HepG2 (cell line): ENCODE data around the gene PKP1. TPM values are rescaled to one million over a fixed set of nuclear protein-coding genes. Genes with fewer than 3 reads are reported as not detected.

Experiments used
- ATAC-seq: fragments of 200-7000 bp; cut with Tn5 transposase; 3 replicates; pipeline ENCODE4 v1.9.1; 2020; ENCODE audit warnings: mild to moderate bottlenecking, moderate library complexity
- BruUV-seq: library from RNA; stranded (reverse); fragments of 400-500 nt; replicated peaks from 2 replicates; lab custom pipeline; 2021; lab: Mats Ljungman, UMichigan
- CTCF ChIA-PET: fragments of 300-600 bp; formaldehyde crosslinking; extraction: SDS; loops from one replicate; lab custom pipeline; 2021; ENCODE audit warnings: low total read pairs, inconsistent platforms, low intra/inter-chr PET ratio; lab: Yijun Ruan, JAX
- POLR2A ChIA-PET: fragments of 350-600 bp; sonication (Branson Sonifier 250); formaldehyde crosslinking; loops from one replicate; lab custom pipeline; 2020; ENCODE audit warnings: antibody characterized with exemption, inconsistent platforms; lab: Yijun Ruan, JAX
- DNase-seq: peaks from one replicate; pipeline ENCODE4 v3.0.0-alpha.2; 2015; ENCODE audit warnings: low spot score
- FAIRE-seq: peaks from 3 replicates; lab custom pipeline; 2011; peaks lifted over from hg19 to GRCh38; lab: Jason Lieb, UNC
- H2AFZ ChIP-seq: one replicate; pipeline ENCODE4 v1.6.1; 2011; ENCODE audit warnings: low read length, inconsistent platforms
- H3K27ac ChIP-seq: fragments of 300-600 bp; 3 replicates; pipeline ENCODE4 v1.8.0; 2011; ENCODE audit warnings: mixed run types, mild to moderate bottlenecking, mixed read lengths, low read length, inconsistent platforms; ENCODE audit not compliant: insufficient read depth; ENCODE audit errors: extremely low read length
- H3K27me3 ChIP-seq, 2 experiments: fragments of 200-600 bp in 1 of 2; 2 replicates in 1 of 2; 3 replicates in 1 of 2; pipeline versions ENCODE4 v1.6.0 to v1.8.0; 2011; ENCODE audit warnings: low read length in 2 of 2, mild to moderate bottlenecking in 2 of 2, moderate library complexity in 2 of 2, inconsistent platforms in 1 of 2; ENCODE audit not compliant: insufficient read depth in 2 of 2, control insufficient read depth in 1 of 2
- H3K36me3 ChIP-seq, 2 experiments: fragments of 200-600 bp in 1 of 2; replicated peaks in 1 of 2; 2 replicates in 1 of 2; 3 replicates in 1 of 2; pipeline versions ENCODE4 v1.5.1 to v1.8.0; 2011; ENCODE audit warnings: low read length in 2 of 2, inconsistent platforms in 1 of 2; ENCODE audit not compliant: insufficient read depth in 2 of 2, control insufficient read depth in 1 of 2
- H3K4me1 ChIP-seq: 2 replicates; pipeline ENCODE4 v1.5.1; 2012; ENCODE audit warnings: low read length, inconsistent platforms; ENCODE audit not compliant: insufficient read depth
- H3K4me2 ChIP-seq: 2 replicates; pipeline ENCODE4 v1.6.0; 2011; ENCODE audit warnings: low read depth, low read length, inconsistent platforms
- H3K4me3 ChIP-seq, 3 experiments: fragments of 200-600 bp in 1 of 3; sonication (generic), shearing (Covaris generic) in 1 of 3; replicated peaks in 1 of 3; 2 replicates each; pipeline ENCODE4 v1.5.1; 2011 to 2016; ENCODE audit warnings: low read length in 3 of 3, inconsistent platforms in 2 of 3, low read depth in 2 of 3, mild to moderate bottlenecking in 2 of 3, control low read depth in 1 of 3, mixed read lengths in 1 of 3; ENCODE audit not compliant: insufficient read depth in 1 of 3
- H3K79me2 ChIP-seq: one replicate; pipeline ENCODE4 v1.6.1; 2011; ENCODE audit warnings: low read length, inconsistent platforms; ENCODE audit not compliant: insufficient read depth
- H3K9ac ChIP-seq: 2 replicates; pipeline ENCODE4 v1.6.0; 2011; ENCODE audit warnings: mild to moderate bottlenecking, low read depth, low read length, inconsistent platforms; ENCODE audit not compliant: insufficient read depth
- H3K9me3 ChIP-seq: 2 replicates; pipeline ENCODE4 v1.5.1; 2012; ENCODE audit warnings: mild to moderate bottlenecking, low read length
- H4K20me1 ChIP-seq: 2 replicates; pipeline ENCODE4 v1.6.0; 2011; ENCODE audit warnings: inconsistent platforms, mild to moderate bottlenecking, low read length, moderate library complexity; ENCODE audit not compliant: insufficient read depth
- CENPX ChIP-seq: sonication (generic); formaldehyde crosslinking; IDR thresholded peaks from 2 replicates; pipeline ENCODE4 v1.9.0; 2021; ENCODE audit warnings: mild to moderate bottlenecking, missing genetic modification reagents, moderate library complexity
- ISL2 ChIP-seq: sonication (generic); formaldehyde crosslinking; IDR thresholded peaks from 2 replicates; pipeline ENCODE4 v1.5.0; 2020; ENCODE audit warnings: missing genetic modification reagents
- JUN ChIP-seq: sonication (generic); formaldehyde crosslinking; IDR thresholded peaks from 2 replicates; pipeline ENCODE4 v1.4.0; 2020; ENCODE audit warnings: mild to moderate bottlenecking, missing genetic modification reagents
- PHF20 ChIP-seq: sonication (generic); formaldehyde crosslinking; IDR thresholded peaks from 2 replicates; pipeline ENCODE4 v1.5.0; 2020; ENCODE audit warnings: mild to moderate bottlenecking, missing genetic modification reagents
- PTBP1 ChIP-seq: fragments of 200-400 bp; formaldehyde crosslinking; IDR thresholded peaks from 2 replicates; pipeline ENCODE4 v1.6.1; 2018; ENCODE audit warnings: low read length, low read depth; ENCODE audit not compliant: poor library complexity, severe bottlenecking
- YEATS4 ChIP-seq: sonication (generic); formaldehyde crosslinking; IDR thresholded peaks from 2 replicates; pipeline ENCODE4 v1.4.0; 2020; ENCODE audit warnings: missing genetic modification reagents, borderline replicate concordance
- ZNF549 ChIP-seq: sonication (generic); formaldehyde crosslinking; IDR thresholded peaks from 2 replicates; pipeline ENCODE4 v1.5.0; 2020; ENCODE audit warnings: missing genetic modification reagents
- ZNF839 ChIP-seq: sonication (generic); formaldehyde crosslinking; IDR thresholded peaks from 2 replicates; pipeline ENCODE4 v1.4.0; 2020; ENCODE audit warnings: missing genetic modification reagents, mild to moderate bottlenecking, borderline replicate concordance
- WGBS: methylation state at CpG from one replicate; pipeline ENCODE4 v1.1.6; 2017; ENCODE audit warnings: low lambda C conversion rate; 5-methylcytosine and 5-hydroxymethylcytosine counted together
- in situ Hi-C: cut with HindIII; loops from 2 replicates; pipeline ENCODE4 v1.10.0; 2017; ENCODE audit warnings: low pct_unique_long_range_greater_than_20kb; ENCODE audit not compliant: extremely low pct_ligation_motif_present
- intact Hi-C: fragments of 100-400 bp; cut with micrococcal nuclease; formaldehyde crosslinking; loops from one replicate; pipeline ENCODE4 v1.10.0; 2022; ENCODE audit not compliant: unreplicated experiment
- polyA plus RNA-seq, 8 experiments: library from polyadenylated mRNA; depleted of rRNA in 3 of 8; stranded (reverse) in 7 of 8; unstranded in 1 of 8; fragments of >200 nt; fragmentation: Illumina TruSeq in 4 of 8; extraction: Trizol in 4 of 8; gene quantifications; 2 replicates each; pipeline versions ENCODE4 v1.2.1 to v1.2.3, GENCODE V29; 2011 to 2016; ENCODE audit warnings: low read depth in 4 of 8, missing spikeins in 1 of 8, mixed read lengths in 1 of 8; ENCODE audit not compliant: insufficient read depth in 1 of 8
- total RNA-seq, 5 experiments: library from RNA; depleted of rRNA; stranded (reverse); fragments of >200 nt; fragmentation: Illumina TruSeq; extraction: Trizol; gene quantifications; 2 replicates each; pipeline ENCODE4 v1.2.3, GENCODE V29; 2016; ENCODE audit warnings: low read depth in 1 of 5

The PKP1 gene
- total and polyA plus RNA-seq, 2 of the 13 experiments (the other 11 are each of a cell fraction or from before 2014, with no cell fraction given), result not detected

DNA sequence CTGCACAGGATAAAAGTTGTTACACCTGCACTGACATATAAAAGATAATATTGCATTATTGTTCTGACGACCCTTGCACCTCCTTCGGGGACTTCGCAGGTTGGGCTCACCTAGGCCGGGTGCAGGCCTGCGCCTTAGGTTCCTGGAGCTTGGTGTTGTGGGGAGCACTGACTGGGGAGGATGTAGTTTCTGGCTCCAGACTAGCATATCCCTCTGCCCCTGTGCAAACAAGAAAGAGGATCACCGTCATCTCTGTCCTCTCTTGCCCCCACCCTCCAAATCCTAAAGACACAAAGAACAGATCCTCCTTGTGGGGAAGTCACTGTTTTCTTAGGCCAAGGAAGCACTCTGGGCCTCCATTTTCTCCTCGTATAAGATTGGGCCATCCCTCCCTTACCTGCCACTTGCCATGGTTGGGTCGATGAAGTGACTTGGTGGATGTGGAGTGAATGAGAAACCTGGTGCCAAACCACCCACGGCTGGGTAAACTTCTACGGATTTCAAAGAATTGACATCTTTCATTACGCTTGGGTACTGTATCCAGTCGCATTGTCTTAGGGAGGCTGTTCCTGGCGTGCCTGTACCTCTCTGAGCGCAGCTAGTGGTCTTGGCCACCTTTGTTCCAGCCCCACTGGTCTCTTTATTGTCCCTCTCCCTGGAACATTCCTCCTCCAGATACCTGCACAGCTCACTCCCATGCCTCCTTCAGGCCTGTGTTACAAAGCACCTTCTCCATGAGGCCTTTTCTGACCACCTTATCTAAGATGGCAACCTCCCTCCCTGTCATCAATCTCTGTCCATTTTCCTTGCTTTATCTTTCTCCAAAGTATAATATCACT is 34.4 kb upstream of the PKP1 start:
- no peak overlapping the region for H3K4me3 ChIP-seq
- no peak overlapping the region for H3K4me2 ChIP-seq
- DNase-seq, result no peak
- H3K79me2 ChIP-seq, result no peaks in the 10 kb centered on the region
- no peak overlapping the region for H2AFZ ChIP-seq
- POLR2A ChIA-PET, result no interaction called here
- CTCF ChIA-PET, result no interaction called here
- 50% methylated on average over 14 of the region's 14 CpGs for WGBS
- no peaks in the 10 kb centered on the region for H3K4me1 ChIP-seq
- H3K9ac ChIP-seq, result no peak overlapping the region
- FAIRE-seq, result no peak
- no peaks in the 10 kb centered on the region for H4K20me1 ChIP-seq
- no peaks in the 10 kb centered on the region for H3K36me3 ChIP-seq
- no peak overlapping the region for H3K27ac ChIP-seq
- no peak for TF ChIP-seq PTBP1
- TF ChIP-seq PHF20, result no peak
- TF ChIP-seq ISL2 (CRISPR knock-in tag), result no peak
- TF ChIP-seq ZNF549 (CRISPR knock-in tag), result no peak
- TF ChIP-seq ZNF839 (CRISPR knock-in tag), result no peak
- no TSS peak for BruUV-seq
- no peak for ATAC-seq
- intact Hi-C loops (no loop called here), in situ Hi-C loops (no loop called here)
- peaks cover 3 to 7% of the 10 kb centered on the region in 2 experiments; a peak in 4 of 5 replicates for H3K27me3 ChIP-seq
- no peaks in the 10 kb centered on the region for H3K9me3 ChIP-seq

DNA sequence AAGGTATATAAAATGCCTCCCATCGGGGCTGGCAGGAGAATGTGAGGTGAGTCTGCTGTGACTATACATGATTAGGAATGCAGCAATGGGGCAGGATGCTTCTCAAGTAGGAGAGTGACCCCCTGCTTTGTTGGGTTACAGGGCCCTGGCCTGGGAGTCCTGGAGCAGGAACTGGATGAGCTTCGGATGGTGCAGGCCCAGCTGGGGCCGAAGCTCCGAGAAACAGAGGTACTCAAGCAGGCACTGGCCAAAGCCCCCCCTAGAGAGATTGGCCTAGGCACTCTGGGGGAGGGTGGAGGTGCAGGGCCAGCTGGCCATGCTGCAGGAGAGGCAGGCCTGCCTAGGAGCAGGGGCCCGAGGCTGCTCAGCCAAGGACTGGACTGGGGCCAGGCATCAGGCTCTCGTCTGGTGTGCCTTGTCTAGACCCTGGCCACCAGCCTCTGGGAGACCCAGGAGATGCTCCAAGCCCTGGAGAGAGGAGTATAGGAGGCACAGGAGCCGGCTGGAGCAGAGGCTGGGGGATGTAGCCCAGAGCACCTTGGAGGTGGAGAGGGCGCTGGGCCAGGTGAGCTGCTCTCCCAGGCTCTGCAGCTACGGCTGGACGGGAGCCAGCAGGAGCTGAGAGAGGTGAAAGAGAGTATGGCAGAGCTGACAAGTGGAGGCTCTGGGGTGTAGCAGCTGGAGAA is 32.8 kb upstream of the PKP1 start:
- no peaks in the 10 kb centered on the region for H3K36me3 ChIP-seq
- no peak overlapping the region for H3K4me2 ChIP-seq
- ATAC-seq, result no peak
- no peak overlapping the region for H3K9ac ChIP-seq
- TF ChIP-seq YEATS4 (no peak), JUN (CRISPR knock-in tag) (no peak), CENPX (no peak)
- TF ChIP-seq, all 625 proteins: peak for 0
- H3K79me2 ChIP-seq, result no peaks in the 10 kb centered on the region
- ChIA-PET CTCF (no interaction called here), POLR2A (no interaction called here)
- H2AFZ ChIP-seq, result no peak overlapping the region
- no peak overlapping the region for H3K27ac ChIP-seq
- FAIRE-seq (no peak), DNase-seq (no peak)
- H3K9me3 ChIP-seq, result no peaks in the 10 kb centered on the region
- 1% methylated on average over 7 of the region's 10 CpGs for WGBS
- H3K4me1 ChIP-seq, result no peaks in the 10 kb centered on the region
- BruUV-seq, result no TSS peak
- no peak overlapping the region for H3K4me3 ChIP-seq
- intact Hi-C loops (no loop called here), in situ Hi-C loops (no loop called here)
- peaks cover 3 to 7% of the 10 kb centered on the region in 2 experiments; a peak in 4 of 5 replicates for H3K27me3 ChIP-seq
- H4K20me1 ChIP-seq, result no peaks in the 10 kb centered on the region; the same call in 1 of the 2 replicates
